GM19372 (cell line): Measurements from ENCODE around the gene POU6F2.
"Not testable (repeated sequence)": the region's sequence is repeated elsewhere in the genome, so short reads cannot be mapped to it uniquely, and the experiment has no call there.

Source experiments
- ATAC-seq: cut with Tn5 transposase; IDR thresholded peaks from one replicate; pipeline ENCODE4 v1.9.1; 2021; ENCODE audit warnings: mild to moderate bottlenecking, low read depth, moderate library complexity; ENCODE audit not compliant: unreplicated experiment

The POU6F2 gene

DNA sequence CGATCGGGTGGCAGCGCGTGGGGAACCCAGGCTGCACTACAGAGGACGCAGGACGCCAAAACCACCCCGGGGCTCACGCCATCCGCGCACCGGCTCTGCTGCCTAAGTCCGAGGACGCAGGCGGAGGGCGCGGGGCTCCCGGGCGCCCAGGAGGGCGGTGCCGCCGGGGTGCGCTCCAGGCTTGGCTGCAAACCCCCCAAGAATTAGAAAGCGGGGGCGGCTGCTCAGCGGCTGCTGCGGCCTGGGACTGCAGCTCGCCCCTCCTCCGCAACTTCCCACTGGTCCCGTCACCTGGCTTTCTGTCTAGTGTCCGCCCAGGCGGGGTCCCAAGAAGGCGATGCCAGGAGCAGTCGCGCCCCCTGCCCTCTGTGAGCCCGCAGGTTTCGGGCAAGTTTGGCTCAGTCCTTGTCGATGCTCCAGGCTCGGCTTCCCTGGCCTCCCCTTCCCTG lies 1.7 kb upstream of the POU6F2 start:
- ATAC-seq: no peak

DNA sequence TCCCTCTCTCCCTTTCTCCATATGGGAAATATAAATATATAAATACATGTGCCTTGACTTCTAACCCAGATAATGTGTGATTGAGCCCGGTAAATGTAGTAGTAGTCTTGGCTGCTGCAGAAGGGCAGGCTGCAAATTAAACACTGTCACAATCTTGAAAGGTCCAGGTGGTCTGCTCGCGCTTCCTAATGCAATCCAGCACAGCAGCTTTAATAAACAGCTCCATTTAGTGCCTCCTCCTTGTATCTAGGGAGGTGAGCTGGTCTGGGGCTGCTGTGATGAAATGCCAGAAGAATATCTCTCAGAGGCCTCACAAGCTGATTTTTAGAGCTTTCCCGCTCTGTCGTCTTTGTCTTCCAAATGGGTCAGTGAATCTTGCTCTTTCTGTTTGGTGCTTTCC lies 782 bp downstream of the POU6F2 start:
- no peak for ATAC-seq

DNA sequence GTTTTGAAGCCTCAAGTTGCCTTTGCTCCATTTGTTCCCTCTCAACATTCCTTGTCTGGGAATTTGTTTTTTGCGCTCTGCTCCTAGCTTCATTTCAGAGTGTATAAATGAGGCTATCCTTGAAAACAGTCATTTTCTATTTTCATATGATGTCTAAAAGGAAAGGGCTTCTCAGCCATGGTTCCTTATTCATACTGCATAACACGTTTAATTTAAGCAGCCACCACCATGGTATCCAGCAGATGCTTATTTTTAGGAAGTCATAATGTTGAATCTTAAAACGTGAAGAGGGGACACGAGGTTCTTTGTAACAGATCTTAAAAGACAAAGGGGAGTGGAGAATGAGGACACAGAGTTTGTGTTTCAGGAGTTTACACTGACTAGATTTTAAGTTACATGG lies 14.5 kb downstream of the POU6F2 start:
- no peak for ATAC-seq

DNA sequence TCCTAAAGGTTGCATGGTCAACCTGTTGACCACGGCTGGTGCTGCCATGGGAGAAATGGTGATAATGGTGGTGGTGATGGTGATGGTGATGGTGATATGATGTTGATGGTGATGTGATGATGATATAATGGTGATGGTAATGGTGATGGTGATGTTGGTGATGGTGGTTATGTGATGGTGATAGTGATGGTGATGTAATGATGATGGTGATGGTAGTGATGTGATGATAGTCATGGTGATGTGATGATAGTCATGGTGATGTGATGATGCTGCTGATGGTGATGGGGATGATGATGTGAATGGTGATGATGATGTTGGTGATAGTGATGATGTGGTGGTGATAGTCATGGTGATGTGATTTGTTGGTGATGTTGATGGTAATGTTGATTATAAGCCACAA lies 23.9 kb downstream of the POU6F2 start:
- no peak for ATAC-seq

DNA sequence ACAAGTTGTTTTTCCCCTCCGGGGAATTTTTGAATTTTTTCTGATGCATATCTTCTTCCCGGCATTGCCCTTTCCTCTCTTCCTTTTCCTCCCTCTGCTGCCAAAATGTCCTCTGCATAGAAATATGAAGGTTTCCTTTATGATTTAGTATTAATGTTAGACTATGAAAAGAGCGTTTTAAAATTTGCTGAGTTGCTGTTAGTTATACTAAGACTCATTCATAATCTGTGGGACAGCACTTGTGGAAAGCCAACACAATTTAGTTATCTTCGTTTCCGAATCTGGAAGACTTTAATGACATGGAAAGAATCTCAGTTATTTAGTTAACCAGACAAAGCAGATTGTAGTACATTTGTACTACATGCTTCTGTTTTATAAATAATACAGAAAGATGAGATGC lies 25.0 kb downstream of the POU6F2 start:
- no peak for ATAC-seq

DNA sequence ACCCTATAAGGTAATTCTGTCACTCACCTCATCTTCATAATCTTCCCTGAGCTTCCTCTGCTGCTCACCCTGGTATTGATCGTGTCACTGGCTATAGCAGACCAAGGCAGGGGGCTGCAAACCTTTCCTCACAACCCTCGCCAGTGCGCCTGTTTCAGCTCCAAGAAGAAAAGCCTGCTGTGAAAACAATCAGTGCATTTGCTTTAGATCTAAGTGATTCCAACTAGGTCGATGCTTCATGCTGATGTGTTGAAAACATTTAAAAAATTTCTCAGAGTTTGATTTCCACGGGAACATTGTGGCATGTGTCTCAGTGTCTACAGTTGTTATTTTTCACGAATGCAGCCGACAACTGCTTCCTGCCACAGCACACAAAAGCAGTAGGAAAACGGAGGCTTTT lies 27.3 kb downstream of the POU6F2 start:
- no peak for ATAC-seq

- no peak for ATAC-seq
Observed at GRCh38 chr7:39005461-39005860, 27.8 kb downstream of the POU6F2 start.

GRCh38 chr7:39013049-39013939 lies 35.6 kb downstream of the POU6F2 start:
- ATAC-seq: not testable (repeated sequence)

DNA sequence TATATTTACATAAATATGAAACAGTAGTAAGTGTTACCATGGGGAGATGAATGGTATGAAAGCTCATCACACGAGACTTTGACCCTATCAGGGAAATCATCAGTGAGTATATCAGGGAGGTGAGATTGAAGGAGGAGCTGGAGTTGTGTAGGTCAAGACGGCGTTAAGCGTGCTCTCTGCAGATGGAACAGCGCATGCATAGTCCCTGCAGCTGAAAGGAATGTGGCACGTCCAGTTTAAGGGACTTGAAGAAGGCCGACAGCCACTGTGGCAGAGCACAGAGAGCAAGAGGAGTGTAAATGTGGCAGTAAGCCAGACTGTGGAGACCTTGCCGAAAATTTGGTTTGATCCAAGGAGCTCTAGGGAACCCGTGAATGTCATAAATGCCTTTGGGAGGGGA lies 38.9 kb downstream of the POU6F2 start:
- ATAC-seq: no peak

- ATAC-seq: no peak
Observed at GRCh38 chr7:39017369-39017915, 39.7 kb downstream of the POU6F2 start.

DNA sequence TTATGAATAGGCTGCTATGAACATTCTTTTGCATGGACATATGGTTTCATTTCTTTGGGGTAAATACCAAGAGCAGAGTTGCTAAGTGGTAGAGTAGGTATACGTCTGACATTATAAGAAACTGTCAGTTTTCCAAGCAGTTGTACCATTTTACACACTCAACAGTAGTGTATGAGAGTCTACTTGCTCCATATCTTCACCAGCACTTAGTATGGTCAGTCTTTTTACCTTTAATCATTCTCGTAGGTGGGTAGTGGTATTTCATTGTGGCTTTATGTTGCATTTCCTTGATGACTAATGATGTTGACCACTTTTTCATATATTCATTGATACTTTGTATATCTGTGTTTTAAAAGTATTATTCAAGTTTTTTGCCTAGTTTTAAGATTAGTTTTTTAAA lies 45.1 kb downstream of the POU6F2 start:
- ATAC-seq: no peak

DNA sequence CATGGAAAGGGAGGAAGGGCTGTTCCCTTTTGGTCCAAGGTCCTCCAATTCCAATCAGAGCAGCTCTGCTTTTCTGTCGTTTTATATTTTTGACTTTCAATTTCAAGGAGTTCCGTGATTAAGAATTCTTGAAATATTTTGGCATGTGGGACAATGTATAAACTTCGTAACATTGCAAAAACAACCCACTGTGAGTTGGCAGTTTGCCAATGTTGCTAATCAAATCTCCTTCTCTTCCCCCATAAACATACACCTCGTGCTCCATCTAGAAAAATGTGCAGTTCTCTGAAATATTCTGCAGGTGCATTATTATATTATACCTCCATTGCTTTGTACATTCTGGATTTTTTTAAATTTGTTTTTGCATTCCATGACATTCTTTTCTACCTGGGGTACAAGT lies 49.8 kb downstream of the POU6F2 start:
- no peak for ATAC-seq

- ATAC-seq: no peak
Observed at GRCh38 chr7:39033885-39034624, 56.3 kb downstream of the POU6F2 start.

DNA sequence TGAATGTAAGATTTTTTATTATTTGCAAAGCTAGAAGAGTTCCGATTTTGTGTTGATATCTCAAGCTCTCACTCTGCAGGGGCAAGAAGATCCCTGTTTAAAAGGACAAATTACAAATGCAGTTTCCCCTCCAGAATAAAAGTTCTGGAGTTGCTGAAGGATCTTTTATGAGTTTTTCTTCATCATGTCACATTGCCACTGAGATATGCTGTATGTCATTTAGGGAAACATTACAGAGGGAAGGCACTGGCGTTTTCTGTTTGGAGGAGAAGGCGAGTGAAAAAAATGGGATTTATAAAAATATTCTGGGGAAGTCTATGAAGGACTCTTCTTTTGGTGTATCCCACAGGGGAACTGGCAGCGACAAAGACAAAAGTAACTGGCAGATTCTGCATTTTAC lies 57.4 kb downstream of the POU6F2 start:
- no peak for ATAC-seq

DNA sequence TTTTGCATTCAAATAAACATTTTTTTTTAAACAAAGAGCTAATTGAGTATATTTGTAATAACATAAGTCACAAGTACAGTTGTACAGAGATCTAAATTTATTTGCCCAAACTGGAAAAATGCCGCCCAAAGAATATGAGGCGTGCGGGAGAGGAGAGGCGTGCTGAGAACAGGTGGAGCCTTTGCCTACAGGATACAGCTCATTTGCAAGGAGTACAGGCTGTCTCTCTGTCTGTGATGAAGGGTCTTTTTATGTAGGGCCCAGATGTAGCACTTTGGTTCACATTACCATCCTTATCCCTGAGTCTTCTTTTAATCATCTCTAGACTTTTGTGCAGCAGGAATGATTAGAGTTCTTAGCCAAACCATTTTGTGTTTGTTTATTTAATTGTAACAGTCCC lies 58.2 kb downstream of the POU6F2 start:
- no peak for ATAC-seq

- ATAC-seq: no peak
Observed at GRCh38 chr7:39042670-39043069, 65.0 kb downstream of the POU6F2 start.

- ATAC-seq: no peak
Observed at GRCh38 chr7:39043531-39043930, 65.8 kb downstream of the POU6F2 start.

- ATAC-seq: no peak
Observed at GRCh38 chr7:39044489-39044888, 66.8 kb downstream of the POU6F2 start.

DNA sequence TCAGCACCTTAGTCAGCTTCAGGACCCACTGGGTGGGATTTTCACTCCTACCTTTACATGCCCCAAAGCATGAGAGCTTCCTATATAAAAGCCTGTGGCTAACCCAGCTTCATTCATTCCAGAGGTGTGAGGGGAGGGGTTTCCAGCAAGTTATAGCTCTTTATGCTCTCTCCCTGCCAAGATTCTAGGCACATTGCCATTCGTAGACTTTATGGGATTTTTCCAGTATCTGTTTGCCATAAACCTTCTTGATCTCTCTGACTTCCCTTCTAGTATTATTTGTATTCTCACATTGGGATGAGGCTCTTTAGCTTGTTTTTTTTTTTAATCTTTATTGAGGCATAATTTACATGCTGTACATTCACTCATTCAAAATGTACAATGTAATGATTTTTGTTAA lies 67.5 kb downstream of the POU6F2 start:
- ATAC-seq: no peak

DNA sequence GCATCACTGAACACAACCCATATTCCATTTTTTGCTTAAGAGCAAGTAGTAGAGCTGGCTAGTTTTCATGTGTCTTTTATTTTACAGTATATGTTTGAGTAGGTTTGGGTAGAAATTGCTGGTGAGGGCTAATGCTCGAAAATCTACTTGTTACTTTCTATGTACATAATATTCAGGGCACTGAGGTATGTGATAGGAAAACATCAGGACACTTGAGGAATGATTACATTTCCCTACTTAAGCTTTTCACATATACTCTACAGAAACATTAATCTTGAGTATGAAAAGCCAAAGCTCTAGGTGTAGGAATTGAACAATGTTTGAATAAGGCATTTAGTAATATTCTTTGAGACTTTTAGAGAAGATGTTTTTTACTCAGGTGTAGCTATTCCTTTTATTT lies 73.6 kb downstream of the POU6F2 start:
- ATAC-seq: no peak

DNA sequence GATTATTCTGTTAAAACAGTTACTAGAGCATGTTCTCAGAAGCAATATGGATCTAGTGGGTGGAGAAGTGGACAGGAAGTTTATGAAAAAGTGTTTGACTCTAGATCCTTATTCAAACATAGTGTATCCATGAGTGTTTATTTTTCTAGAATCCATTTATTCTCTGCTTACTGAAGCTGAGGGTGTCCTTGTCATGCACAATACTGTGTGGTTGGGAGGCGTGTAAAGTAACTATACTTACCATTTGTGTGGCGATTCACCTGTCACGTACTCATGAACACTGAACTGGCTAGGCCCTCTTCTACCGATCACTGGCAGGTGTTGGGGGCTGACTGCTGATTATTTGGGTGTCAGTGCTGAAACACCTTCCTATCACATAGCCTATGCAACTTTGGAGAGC lies 74.0 kb downstream of the POU6F2 start:
- no peak for ATAC-seq

GRCh38 chr7:39054731-39055130 lies 77.0 kb downstream of the POU6F2 start:
- ATAC-seq: no peak
